GM12892 (cell line): Measurements from ENCODE around the gene TNS3.

Experiments
- DNase-seq: peaks from one replicate; pipeline ENCODE4 v3.0.0; 2011; ENCODE audit not compliant: insufficient read length
- FAIRE-seq: peaks from 2 replicates; lab custom pipeline; 2011; peaks lifted over from hg19 to GRCh38; lab: Jason Lieb, UNC
- POLR2A ChIP-seq: IDR thresholded peaks from 2 replicates; pipeline ENCODE4 v1.6.1; 2011; ENCODE audit warnings: low read depth, low read length, control low read depth
- POLR2AphosphoS5 ChIP-seq: IDR thresholded peaks from 2 replicates; pipeline ENCODE4 v1.6.1; 2011; ENCODE audit warnings: low read depth, low read length, control low read depth
- TAF1 ChIP-seq: IDR thresholded peaks from 2 replicates; pipeline ENCODE4 v1.6.1; 2011; ENCODE audit warnings: low read depth, mild to moderate bottlenecking, control low read depth, low read length, borderline replicate concordance

The TNS3 gene

GRCh38 chr7:47488201-47488968 lies 93.5 kb downstream of the TNS3 start:
- TF ChIP-seq POLR2AphosphoS5: no peak
- TF ChIP-seq TAF1: no peak
- TF ChIP-seq POLR2A: no peak
- FAIRE-seq (no peak), DNase-seq (no peak)

DNA sequence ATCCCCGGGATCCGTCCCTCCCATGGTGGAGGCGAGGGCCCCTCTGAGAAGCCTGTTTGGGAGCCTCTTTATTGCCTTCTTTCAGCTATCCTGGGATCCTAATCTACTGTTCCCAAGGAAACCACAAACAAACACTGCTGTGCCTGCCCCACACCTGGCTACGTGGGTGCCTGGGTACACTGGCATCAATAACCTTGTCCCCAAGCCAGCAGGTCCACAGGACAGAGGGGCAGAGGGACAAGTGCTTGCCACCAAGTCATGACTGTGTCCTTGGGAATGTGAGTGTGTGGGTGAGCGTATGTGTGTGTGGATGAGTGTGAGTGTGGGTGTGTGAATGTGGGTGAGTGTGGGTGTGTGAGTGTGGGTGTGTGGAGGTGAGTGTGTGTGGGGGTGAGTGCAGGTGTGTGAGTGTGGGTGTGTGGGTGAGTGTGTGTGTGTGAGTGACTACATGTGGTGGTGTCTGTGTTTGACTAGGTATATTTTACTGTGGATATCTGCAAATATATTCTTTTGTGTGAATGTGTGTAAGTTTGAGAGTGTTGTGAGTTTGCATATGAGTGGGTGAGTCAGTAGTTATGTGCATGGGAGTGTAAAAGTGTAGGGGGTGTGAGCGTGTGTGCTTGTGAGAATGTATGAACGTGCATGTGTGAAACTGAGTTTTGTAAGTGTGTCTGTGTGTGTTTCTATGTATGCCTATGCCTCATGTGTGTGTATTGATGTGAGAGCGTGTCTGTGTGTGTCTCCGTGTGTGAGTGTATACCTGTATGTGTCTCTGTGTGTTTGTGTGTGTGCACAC lies 96.1 kb downstream of the TNS3 start:
- no peak for DNase-seq
- no peak for FAIRE-seq
- no peak for TF ChIP-seq POLR2A
- TF ChIP-seq TAF1: no peak
- TF ChIP-seq POLR2AphosphoS5: no peak

DNA sequence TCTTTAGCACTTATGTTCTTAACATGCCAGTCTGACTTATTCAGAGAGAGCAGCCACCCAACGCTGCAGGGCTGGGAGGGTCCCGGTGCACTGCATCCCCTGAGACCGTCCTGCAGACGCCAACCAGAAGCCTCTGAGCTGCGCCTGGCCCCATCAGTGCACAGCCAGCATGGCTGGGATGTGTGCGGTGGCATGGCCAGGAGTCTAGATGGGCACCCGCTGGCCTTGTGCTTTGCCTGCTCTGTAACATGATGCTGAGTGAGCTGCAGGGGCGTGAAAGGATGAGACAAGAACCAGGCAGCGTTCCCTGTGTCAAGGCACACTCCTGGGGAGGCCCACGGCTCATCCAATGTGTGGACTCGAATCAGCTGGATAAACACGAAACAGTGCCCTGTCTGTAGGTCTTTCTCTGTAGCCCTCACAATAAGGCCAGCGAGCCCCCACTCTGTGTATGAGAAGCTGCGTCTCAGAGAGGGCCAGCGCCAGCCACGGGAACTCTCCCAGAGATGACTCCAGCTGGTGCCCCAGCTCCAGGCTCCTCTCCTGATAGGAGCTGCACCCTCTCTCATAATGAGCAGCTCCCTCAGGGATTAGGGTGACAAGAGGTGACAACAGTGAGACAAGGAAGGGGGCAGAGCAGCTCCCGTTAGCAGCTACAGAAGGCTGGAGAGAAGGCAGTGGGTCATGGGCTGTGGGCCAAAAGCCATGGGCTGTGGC lies 96.8 kb downstream of the TNS3 start:
- no peak for TF ChIP-seq POLR2AphosphoS5
- DNase-seq (no peak), FAIRE-seq (no peak)

GRCh38 chr7:47484457-47484856 lies 97.5 kb downstream of the TNS3 start:
- no peak for TF ChIP-seq POLR2AphosphoS5
- no peak for TF ChIP-seq POLR2A
- TF ChIP-seq TAF1: no peak
- FAIRE-seq (no peak), DNase-seq (no peak)

- FAIRE-seq (no peak), DNase-seq (no peak)
- TF ChIP-seq TAF1 (no peak), POLR2AphosphoS5 (no peak), POLR2A (no peak)
Measured at GRCh38 chr7:47483604-47484273, 98.2 kb downstream of the TNS3 start.

DNA sequence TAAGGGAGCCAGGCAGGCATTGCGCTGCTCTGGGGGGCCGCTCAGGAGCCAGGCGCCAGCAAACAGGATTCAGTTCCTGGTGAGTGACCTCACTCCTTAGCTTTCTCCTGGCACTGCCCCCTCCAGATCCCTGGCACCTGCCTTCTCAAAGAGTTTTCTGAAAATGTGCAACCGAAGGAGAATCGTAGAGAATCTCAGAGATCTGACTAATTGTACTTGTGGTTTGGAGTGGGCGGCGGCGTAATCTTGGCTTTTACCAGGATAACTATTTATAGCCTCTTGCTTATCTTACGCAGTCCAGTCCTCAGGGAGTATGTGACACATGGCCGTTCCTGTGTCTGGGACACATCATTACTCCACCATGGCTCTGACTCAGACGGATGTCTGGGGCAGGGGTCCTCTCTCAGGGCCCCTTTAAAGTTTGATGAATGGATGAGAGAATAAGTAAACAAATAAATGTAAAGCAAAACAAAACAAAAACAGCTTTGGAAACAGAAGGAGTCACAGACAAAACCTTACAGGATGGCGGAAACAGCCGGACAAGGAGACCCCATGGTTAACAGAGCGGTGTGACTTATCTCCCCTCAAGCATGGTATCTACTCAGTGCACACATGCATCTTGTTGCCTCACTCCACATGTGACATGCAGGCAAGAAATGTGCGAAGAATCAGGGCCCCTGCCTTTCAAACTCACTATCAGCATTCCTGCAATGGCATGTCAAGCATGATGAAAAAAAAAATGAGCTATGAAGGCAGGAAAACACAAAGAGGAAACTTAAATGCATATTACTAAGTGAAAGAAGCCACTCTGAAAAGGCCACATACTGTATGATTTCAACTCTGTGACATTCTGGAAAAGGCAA lies 99.7 kb downstream of the TNS3 start:
- DNase-seq (no peak), FAIRE-seq (no peak)
- no peak for TF ChIP-seq POLR2AphosphoS5
- TF ChIP-seq POLR2A: no peak
- TF ChIP-seq TAF1: no peak

GRCh38 chr7:47481541-47482012 lies 100.3 kb downstream of the TNS3 start:
- no peak for TF ChIP-seq POLR2AphosphoS5
- DNase-seq (no peak), FAIRE-seq (no peak)

DNA sequence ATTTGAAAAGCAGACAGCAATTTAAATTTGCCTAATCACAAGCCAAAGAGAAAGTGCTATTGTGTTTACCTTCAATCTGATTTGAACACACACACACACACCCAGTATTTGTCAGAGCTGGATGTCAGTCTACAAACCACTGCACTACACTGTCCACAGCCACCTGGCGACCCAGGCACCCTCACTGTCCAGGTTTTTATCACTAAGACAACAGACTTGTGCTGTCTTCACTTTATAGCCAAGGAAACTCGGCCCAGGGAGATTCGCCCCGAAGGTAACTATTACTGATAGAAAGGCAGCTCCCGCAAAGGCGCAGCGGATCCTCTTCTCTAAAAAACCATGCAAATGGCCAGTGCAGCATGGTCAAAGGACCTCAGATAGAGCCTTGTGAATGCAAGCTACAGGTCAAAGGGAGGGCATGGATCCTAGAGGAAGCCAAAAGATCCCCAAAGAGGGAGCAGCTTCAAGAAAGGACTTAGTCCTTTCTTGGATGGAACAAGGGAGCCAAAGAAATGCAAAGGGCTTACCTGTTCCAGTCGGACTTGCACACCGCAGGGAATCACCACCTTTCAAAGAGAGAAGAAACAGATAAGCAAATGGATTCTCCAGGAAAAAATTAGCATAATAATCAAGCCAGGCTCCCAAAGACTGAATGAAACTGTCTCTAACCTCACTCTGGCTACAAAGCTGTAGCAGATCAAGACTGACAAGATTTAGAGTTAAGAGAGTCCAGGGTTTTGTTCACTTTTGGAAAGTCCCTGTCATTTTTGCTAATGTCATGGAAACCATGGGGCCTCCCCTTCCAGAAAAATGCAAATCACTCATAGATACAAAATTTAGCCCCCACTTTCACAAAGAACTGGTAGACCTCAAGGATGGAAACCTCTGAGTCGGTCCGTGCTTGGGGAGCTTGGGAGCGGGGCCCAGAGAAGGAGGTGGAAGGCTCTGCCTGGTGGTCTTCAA lies 101.1 kb downstream of the TNS3 start:
- TF ChIP-seq POLR2A: no peak
- TF ChIP-seq TAF1: 0 out of 2 replicates have a peak, but pooled peaks have one; percentile 28
- FAIRE-seq (peak; percentile 33), DNase-seq (no peak)

DNA sequence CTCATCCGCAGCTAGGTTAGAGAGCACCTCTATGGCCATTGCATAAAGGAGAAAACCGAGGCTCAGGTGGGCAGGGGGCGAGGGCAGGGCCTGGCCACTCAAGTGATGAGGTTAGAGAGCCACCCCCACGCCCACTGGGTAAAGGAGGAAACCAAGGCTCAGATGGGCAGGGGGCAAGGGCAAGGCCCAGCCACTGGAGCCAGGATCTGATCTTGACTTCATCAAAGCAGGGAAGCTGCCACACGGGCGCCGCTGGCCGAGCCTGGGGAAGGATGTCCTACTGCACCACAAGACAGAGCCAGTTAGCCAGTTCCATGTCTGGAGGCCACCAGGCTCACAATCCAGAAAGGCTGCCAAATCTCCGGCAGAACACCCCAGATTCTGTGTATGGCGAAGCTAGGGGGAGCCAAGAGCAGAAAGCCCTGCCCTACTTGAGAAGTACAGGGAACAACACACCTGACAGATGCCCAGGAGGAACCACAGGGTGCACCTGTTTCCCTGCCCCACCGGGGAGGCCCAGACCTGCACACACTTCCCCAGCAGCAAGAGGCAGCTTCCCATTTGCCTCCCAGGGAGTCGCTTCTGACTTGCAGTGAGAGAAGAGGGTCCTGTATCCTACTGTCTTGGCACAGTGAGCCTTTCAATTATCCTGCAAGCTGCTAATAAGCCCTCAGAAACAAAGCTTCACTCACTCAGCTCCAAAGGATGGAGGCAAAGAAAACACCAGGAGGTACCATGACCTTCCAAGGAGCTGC lies 101.9 kb downstream of the TNS3 start:
- TF ChIP-seq POLR2AphosphoS5: no peak
- TF ChIP-seq TAF1: no peak
- no peak for TF ChIP-seq POLR2A
- DNase-seq (no peak), FAIRE-seq (no peak)
